Bronchial epithelial cell (primary cell): ENCODE measurements around the gene UCHL3. TPM values are rescaled to one million over a fixed set of nuclear protein-coding genes. Genes with fewer than 3 reads are reported as not detected.

Experiments used
- DNase-seq: peaks from one replicate; pipeline ENCODE4 v3.0.0-alpha.2; 2010; ENCODE audit warnings: low read depth
- FAIRE-seq: peaks from 2 replicates; lab custom pipeline; 2011; peaks lifted over from hg19 to GRCh38; lab: Jason Lieb, UNC
- H3K27me3 ChIP-seq: 2 replicates; pipeline ENCODE4 v1.5.1; 2011; ENCODE audit warnings: low read length; ENCODE audit not compliant: control insufficient read depth, insufficient read depth
- H3K36me3 ChIP-seq: 2 replicates; pipeline ENCODE4 v1.5.1; 2011; ENCODE audit warnings: low read length; ENCODE audit not compliant: control insufficient read depth, insufficient read depth
- H3K4me3 ChIP-seq: 2 replicates; pipeline ENCODE4 v1.5.1; 2011; ENCODE audit warnings: mild to moderate bottlenecking, low read depth, low read length, control low read depth
- CTCF ChIP-seq: IDR thresholded peaks from 2 replicates; pipeline ENCODE4 v1.5.1; 2011; ENCODE audit warnings: mild to moderate bottlenecking, moderate library complexity, low read length, control low read depth, inconsistent platforms; ENCODE audit not compliant: insufficient read depth, severe bottlenecking
- total RNA-seq: library from RNA; depleted of rRNA; stranded (reverse); fragments of >200 nt; gene quantifications from 2 replicates; pipeline ENCODE4 v1.2.1, GENCODE V29; 2014

Gene UCHL3
- total RNA-seq, 1 donor from 2014 or later, result 74.5 TPM

- no peak for TF ChIP-seq CTCF
- Histone ChIP-seq H3K4me3 (no peak overlapping the region), H3K36me3 (peaks cover 3% of the 10 kb centered on the region), H3K27me3 (no peaks in the 10 kb centered on the region)
- DNase-seq (no peak), FAIRE-seq (no peak)
Measured at GRCh38 chr13:75579529-75579928, 29.9 kb downstream of the UCHL3 start.

DNA sequence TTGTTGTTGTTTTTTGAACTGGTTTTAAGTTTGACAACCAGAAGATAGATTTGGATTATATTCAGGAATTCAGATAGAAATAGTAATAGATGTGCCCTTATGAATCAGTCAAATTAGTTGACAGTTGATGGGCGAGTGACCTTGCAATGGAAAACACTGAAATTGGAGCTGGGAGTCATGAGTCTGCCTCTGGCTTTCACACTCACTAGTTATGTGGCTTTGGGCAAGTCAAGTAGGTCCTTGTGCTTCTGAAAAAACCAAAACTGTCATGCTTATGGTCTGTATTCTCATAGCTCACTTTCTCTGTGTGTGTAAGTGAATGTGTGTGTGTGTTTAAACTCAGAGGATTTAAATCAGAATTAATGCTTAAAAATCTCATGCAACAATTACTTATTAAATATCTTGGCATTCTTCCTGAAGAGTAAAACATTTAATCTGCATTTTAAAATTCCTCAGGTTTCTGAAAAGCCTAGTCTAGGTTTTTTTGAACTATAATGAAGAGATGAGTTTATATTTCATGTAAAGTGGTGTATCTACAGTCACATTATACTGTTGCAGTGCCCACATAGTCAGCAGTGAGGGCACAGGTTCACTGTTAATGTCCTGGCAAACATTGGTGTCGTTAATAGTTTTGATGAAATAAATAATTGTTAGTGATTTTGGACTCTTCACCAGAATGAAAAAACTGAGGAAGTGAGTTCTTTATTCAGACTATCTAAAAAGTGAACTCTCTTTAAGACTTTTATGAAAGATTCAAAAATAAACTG lies 32.5 kb downstream of the UCHL3 start:
- TF ChIP-seq CTCF, result no peak
- DNase-seq, result no peak

DNA sequence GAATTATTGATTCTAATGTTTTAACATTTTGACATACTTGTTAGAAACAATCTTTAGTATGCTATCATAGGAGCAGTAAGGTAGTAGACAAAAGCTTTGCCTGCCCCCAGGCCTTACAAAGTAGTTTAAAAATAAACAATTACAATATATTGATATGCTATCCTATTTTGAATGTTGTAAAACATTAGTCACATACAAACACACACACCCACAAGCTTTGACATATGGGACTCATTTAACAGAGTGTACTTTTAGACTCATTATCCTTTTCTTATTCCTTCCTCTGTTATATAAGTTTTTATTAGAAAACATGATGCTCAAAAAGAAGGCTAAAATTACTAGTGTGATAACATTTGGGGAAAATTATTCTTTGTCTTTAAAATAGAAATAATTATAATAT lies 33.5 kb downstream of the UCHL3 start:
- no peak for TF ChIP-seq CTCF
- FAIRE-seq (no peak), DNase-seq (no peak)
- Histone ChIP-seq H3K4me3 (no peak overlapping the region), H3K36me3 (peaks cover 4% of the 10 kb centered on the region), H3K27me3 (no peaks in the 10 kb centered on the region)

More for the DNA sequence above, 32.5 kb downstream of the UCHL3 start:
- Histone ChIP-seq H3K27me3 (no peaks in the 10 kb centered on the region), H3K36me3 (peaks cover 2% of the 10 kb centered on the region), H3K4me3 (no peak overlapping the region)
- no peak for FAIRE-seq

GRCh38 chr13:75585153-75585552 lies 35.6 kb downstream of the UCHL3 start:
- no peak for TF ChIP-seq CTCF
- FAIRE-seq, result no peak
- DNase-seq, result no peak

GRCh38 chr13:75587679-75588078 lies 38.1 kb downstream of the UCHL3 start:
- no peak overlapping the region for H3K4me3 ChIP-seq
- FAIRE-seq, result no peak
- H3K27me3 ChIP-seq, result no peaks in the 10 kb centered on the region
- peaks cover 7% of the 10 kb centered on the region for H3K36me3 ChIP-seq
- TF ChIP-seq CTCF, result no peak
- DNase-seq, result peak; percentile 2

More at GRCh38 chr13:75585153-75585552, 35.6 kb downstream of the UCHL3 start:
- H3K27me3 ChIP-seq, result no peaks in the 10 kb centered on the region
- H3K36me3 ChIP-seq, result peaks cover 6% of the 10 kb centered on the region
- no peak overlapping the region for H3K4me3 ChIP-seq
